NK-92 treated with Interleukin-12 subunit alpha and Interleukin-12 subunit beta, amount 100 ng/mL, for 24 hours (cell line): ENCODE data around the gene CDC42BPA.

ENCODE experiments used
- DNase-seq: peaks from one replicate; lab custom pipeline; 2025; lab: John Stamatoyannopoulos, UW

Gene CDC42BPA

DNA sequence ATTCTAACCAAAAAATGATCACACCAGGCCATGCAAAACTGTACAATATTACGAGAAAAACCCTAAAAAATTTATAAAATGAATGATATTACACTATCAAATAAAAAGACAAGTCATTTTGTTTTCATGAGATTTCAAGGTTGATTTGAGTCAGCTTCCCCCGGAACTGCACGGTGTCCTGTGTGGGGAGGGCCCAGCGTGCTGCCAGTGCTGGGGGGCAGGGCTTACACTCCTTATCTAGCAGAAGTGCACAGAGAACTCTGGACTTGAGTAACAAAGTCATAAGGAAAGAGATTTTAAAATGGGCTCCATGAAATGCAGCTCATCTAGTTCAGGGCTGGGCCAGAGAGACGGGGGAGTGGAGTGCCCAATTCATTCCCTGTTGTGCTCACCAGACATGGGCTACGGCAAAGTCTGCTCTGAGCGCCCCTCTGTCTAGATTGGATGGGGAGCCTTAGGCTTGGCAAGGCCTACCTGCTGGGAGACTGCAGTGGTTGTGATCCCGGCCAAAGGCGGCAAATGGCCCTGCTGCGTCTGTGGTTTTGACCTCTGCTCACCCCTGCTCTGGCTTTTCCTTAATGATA lies 328.1 kb downstream of the CDC42BPA start:
- DNase-seq = no peak

DNA sequence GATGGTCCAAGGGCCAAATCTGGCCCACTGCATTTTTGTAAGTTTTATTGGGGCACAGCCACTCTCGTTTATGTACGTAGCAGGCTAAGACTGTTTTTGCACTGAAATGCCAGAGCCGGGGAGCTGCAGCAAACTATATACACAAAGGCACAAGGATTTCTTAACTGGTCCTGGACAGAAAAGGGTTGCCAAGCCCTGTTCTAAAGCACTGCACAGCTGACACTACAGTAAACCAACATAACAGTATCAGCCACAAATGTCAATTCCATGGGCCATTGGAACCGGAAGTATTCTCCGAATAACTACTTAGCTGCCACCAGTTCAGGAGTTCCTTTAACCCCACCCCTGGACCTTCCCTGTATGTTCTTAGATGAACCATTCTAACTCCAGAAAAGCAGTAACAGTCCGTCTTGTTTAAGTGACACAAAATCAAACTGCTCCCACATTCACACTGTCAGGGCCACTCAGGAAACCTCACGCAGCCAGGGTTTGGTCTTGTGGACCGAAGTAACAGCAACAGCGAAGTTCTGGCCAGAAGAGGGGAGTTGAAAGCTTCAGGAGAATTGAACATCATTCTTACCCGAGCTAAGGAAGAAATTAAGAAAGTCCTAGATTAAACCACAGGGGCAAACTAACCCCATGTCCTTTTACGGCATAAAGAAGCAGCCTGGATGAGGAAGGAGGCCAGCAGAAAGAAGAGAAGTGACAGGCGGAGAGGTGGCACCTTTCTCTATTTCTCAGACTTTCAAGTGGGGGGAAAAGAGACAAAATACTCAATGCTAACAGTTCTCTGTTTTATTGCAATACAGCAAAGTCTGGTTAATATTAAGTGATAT lies 329.0 kb downstream of the CDC42BPA start:
- DNase-seq = no peak

DNA sequence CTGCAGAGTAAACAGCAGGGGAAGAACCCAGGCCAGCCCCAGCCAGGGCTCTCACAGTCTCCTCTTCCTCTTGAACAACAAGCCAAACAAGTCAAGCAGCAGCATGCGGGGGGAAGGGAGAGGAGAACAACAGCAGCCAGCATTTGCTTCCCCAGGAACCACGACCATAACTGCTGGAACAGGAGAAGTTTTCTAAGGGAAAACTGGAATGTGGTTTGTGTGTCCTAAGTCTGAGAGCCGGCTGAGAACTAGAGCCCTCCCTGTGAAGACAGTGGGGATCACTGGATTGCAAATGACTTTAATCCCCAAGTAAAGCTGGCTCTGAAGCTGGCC lies 330.0 kb downstream of the CDC42BPA start:
- DNase-seq = no peak

DNA sequence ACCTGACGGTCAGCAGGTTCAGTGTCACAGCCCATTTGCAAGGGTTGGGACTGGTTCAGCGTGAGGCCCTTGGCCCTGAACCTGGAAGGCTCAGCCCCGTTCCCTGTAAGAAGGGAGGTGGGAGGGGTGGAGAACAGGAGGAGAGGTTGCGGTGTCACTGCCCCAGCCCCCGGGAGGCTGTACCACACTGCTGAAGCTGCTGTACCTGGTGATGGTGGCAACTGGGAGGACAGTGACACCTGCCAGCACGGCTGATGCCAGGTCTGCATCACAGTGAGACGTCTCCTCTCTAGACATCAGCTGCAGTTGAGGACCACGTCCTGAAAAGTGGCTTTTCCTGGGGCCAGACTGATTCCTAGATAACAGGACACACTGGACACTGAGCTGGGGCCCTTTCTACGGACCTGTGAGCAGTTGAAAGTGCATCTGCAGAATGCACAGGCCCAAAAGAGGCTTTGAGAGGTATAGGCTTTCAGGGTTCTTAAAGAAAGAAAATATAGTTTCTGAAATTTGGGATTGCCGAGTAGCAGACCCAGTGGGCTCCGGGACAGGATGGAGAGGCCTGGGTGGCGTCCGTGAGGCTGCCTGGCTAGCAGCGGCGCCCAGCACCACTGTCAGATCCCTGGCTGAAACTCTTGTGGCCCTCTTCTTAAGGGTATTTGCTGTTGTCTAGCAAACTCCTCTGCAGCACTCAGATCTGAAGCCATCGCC lies 330.5 kb downstream of the CDC42BPA start:
- DNase-seq = no peak

DNA sequence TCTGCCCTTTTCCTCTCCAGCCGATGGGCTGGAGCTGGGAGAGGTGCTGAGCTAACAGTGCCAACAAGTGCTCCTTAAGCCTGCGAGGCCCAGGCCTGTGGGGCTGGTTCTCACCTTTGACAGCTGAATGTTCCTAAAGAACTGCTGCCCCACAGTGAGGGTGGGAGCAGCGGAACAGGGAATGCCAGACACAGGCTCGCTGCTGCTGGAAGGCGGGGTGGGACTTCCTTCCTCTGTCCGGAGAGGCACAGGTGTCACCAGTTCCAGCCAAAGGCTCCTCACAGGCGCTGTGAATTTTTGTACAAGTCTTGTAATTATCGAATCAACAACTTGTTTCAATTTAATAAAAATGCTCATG lies 331.1 kb downstream of the CDC42BPA start:
- DNase-seq = no peak

DNA sequence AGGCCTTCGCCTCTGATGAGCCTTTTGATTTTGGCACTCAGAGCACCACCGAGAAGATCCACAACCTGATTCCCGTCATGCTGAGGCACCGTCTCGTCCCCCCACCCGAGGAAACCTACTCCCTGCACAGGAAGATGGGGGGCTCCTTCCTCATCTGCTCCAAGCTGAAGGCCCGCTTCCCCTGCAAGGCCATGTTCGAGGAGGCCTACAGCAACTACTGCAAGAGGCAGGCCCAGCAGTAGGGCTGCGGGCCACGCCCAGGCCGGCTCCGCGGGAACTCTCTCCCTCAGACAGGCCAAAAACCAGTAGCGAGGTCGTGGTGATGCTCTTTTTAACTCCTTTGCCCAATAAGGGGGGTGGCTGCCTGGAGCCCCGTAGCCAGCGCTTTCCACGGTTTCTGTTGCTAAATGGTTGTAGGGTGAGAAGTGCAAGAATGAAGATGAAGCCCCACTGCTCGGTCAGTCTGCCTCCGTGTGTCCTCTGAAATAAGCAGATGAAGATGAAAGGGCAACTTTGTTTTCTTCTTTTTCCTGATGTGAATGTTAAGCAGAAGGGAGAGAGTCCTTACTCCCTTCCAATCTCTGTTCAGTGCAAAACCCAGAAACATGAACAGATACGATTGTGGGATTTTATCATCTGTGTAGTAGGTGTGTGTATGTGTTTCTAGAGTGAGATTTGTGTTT lies 331.7 kb downstream of the CDC42BPA start:
- no peak for DNase-seq

DNA sequence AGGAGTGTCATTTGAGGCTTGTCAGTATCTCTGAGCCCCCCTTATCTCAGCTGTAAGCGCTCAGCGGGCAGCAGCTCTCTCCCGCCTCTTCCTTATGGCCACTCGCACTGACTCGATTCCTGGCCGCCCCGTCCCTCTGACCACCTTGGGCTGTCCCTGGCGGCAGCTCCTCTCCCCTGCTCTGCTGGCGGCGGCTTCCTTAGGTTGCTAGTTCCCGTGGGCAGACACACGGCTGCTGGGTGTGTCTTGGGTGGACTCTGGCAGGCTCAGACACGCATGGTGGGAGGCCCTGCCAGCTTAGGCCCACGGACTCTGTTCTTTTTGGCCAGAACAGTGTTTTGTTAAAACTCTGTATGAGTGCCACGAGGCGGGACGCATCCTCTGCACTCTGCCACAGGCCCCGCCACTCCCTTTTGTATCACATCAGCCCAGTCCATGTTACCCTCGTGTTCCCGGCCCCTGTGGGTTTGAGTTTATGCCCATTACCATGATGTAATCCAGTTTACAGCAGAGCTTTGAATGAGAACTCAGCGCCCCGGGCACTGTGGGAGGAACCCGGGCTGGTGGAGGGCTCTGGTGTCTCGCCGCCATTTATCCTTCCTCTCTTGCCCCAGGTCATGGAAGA lies 332.3 kb downstream of the CDC42BPA start:
- DNase-seq = no peak

DNA sequence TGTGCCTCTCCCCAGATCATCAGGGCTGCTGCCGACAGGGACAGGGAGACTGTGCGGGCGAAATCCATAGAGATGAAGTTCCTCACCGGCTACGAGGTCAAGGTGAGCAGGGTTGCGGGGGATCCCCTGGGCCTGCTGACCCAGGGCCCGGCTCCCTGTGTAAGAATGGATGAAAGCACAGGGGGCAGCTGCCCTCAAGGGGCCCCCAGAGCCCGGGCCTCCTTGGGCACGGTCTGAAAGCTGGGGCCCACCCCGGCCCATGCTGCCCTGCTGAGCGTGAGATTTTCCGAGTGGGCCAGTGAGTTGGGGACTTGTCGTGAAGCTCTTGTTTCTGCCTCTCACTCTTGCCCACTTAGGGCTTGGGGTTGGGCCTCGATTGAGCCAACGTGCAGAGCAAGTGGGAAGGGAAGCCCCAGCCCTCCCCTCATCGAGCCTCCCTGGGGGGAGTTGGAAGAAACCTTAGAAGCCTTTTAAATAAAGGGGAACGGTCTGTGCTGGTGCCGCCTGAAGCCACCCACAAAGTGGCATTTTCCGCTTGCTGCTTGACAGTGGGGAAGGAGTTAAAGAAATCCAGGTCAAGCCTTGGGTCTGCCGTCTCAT lies 333.0 kb downstream of the CDC42BPA start:
- no peak for DNase-seq

DNA sequence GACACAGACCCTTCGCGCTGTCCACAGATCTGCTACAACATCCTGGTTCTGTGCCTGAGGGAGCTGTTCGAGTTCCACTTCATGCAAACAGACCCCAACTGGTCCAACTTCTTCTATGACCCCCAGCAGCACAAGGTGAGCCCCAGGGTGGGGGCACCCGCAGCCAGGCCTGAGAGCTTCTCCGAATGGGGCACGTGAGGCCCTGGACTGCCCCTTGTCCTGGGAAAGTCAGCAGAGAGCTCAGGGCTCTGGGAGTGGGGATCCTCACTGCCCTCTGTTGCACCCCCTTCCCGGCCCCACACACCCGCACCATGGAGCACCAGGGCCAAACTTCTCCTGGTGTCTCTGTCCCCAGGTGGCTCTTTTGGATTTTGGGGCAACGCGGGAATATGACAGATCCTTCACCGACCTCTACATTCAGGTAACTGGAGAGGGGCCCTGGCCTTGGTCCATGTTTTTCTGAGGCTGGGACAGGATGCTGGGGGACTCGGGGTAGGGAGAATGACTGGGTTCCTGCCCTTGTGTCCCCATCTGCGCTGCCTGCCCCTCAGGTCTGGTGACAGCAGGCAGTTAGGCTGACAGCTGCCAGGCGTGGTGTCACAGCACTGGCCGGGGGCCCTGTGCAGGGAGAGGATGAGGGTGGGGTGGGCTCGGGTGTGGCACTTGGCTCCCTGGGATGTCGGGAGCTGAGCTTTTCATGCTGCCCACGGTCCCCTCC lies 333.6 kb downstream of the CDC42BPA start:
- DNase-seq = no peak

DNA sequence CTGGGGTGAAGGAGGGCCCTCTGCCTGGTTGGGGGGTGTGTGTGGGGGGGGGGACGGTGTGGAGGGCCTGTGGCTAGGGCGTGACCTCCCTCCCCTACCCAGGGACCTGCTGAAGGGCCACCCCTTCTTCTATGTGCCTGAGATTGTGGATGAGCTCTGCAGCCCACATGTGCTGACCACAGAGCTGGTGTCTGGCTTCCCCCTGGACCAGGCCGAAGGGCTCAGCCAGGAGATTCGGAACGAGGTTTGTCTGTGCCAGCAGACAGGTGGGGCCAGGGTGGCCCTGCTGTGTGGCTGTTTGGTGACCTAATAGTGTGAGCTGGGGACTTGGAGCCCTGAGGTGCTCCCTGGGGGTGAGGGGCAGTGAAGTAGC lies 334.3 kb downstream of the CDC42BPA start:
- no peak for DNase-seq

DNA sequence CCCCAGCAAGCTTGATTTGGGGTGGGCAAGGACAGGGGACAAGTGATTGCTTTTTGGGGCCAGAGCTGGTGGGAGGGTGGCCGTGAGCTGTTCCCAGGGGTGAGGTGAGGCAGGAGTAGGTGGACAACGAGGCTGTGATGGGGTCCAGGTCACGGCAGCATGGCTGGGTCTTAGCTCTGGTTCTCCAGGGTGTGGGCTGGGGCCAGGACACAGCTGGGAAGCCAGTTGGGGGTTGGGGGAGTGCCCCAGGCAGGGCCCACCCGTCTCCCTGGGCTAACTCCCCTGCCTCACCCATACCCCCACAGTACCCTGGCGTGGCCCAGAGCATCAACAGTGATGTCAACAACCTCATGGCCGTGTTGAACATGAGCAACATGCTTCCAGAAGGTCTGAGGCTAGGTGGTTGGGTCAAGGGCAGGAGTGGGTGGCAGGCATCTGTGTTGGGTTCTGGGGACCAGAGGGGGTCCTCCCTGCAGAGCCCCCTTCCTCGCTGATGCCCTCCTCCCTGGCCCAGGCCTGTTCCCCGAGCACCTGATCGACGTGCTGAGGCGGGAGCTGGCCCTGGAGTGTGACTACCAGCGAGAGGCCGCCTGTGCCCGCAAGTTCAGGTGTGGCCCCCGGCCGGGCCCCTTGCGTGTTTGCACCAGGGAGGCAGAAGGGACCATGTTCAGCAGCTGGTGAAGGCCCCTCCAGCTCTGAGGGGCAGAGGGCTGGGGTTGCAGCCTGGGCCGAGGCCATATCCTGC lies 334.9 kb downstream of the CDC42BPA start:
- no peak for DNase-seq

DNA sequence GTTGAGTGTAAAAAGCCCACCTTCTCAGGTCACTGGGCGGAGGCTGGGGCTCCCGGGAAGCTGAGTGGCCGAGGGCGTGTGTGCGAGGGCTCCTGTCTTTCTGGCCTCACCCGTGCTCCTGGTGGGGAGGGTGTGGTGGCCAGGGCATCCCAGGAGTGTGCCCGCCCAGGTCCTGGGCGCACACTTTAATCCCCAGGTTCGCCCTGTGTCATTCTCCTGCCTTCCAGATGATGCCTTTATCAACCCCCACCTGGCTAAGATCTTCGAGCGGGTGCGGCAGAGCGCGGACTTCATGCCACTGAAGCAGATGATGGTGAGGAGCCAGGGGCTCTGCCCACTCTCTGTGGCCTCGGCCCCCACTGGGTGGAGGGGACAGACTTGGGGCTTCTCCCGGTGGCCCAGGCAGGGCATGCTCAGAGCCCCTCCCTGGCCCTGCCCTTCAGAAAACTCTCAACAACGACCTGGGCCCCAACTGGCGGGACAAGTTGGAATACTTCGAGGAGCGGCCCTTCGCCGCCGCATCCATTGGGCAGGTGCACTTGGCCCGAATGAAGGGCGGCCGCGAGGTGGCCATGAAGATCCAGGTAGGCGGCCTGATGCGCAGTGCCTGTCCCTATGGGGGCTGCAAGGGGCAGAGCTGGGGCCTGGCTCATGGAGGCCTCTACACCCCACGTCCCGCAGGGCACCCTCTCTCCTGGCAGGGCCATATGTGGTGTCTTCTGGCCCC lies 335.7 kb downstream of the CDC42BPA start:
- no peak for DNase-seq

DNA sequence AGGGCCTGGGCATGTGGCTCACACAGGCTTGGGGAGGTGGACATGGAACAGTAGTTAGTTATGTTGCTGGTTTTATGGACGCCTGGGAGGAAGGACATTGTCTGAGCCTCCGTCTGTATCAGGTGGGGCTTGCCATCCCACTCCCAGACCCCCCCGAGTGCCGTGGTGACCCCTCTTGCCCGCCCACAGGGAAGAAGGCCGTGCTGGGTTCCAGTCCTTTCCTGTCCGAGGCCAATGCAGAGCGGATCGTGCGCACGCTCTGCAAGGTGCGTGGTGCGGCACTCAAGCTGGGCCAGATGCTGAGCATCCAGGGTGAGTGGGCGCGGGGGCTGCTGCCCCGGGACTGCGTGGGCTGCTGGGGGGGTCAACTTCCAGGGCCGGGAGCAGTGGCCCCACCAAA lies 336.5 kb downstream of the CDC42BPA start:
- DNase-seq = no peak

DNA sequence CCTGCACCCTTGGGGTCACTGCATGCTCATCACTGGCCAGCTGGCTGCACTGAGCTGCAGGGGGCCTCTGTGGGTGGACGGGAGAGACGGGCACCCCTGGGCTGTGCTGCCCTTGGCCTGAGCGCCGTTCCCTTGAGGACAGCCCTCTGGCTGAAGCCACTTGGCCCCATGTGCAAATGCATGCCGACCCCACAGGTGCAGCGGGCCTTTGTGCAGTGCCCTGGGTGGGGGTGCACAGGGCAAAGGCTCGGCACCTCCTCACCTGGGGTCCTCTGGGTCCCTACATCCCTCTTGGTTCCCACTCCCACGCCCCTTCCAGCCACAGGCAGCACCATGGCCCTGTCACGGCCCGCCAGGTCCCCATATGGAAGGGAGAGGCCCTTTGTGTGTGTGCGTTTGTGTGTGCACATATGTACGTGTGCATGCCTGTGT lies 336.9 kb downstream of the CDC42BPA start:
- no peak for DNase-seq

DNA sequence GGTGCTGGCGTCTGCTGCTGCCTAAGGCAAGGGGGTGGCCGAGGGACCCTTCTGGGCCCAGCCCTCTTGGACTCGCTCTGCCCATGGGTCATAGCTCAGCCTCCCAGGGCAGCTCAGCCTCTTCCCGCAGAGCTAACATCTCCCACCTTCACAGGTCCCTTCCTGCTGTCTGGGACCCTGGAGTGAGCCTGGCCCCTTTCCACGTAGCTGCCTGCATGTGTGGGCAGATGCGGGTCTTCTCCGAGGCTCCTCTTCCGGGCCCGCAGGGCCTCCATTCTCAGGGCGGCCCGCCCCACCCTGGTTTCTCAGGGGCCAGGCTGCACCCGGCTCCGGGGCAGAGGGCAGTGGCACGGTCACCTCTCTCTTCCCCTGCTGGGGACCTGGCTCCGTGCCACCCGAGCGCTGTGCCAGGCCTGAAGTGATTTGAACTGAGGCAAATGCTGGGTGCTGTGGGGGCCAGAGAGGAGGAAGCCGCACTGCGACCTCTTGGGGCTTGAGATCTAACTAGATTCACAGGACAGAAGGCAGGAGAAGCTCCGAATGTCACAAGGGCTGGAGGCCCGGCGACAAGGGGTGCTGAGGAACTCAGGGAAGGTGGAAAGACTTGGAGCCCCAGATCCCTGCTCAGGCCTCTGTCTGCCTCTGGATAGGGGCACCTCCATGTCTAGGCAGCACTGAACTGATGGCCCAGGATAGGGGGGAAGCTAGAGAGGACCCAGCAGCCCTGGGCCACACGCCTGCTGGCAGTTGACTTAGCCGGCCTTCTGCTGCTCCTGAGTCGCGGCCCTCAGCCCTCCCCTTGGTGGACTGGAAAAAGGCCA lies 337.5 kb downstream of the CDC42BPA start:
- DNase-seq = no peak

DNA sequence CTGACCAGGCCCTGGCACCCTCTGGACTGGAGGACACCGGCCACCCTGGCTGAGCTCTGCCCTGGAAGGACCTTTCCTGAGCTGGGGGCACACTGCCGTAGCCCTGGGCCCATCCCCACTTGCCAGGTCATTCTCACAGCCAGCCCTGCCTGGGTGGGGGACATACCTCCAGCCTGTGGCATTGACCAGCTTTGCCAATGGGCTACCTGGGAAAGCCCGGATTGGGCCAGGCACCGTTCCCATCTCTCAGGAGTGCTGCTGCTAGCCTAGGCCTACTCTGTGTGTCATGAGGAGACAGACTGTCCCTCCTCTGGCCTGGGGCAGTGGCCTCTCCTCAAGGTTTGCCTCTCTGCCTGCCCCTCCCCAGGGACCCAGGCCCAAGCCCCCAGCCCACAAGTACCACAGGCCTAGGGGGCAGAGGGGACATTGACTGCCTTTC lies 338.2 kb downstream of the CDC42BPA start:
- no peak for DNase-seq

DNA sequence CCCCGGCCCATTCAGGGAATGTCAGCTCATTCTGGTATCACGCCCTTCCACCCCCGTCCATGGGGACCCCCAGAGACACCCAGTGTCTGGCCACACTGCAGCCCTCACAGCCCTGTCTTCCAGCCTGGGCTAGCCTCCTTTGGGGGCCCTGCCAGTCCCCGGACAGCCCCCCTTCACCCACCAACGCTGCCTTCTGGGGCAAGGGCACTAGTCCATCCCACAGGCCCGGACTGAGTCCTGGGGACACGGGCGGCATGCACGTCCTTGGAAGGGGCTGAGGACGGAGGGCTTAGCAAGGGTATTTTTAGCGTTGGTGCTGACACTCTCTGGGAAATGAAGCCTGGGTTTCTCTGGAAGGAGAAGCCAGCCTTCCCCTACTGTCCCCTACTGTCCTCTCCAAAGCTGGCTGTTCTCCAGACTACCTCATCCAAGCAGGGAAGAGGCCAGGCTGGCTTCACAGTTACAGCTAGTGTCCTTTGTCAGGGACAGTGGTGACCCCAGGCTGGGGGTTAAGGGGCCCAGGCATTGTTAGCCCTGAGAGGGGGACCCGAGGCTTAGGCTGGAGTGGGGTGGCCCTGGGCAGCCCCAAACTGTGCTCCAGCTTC lies 338.7 kb downstream of the CDC42BPA start:
- DNase-seq = no peak

DNA sequence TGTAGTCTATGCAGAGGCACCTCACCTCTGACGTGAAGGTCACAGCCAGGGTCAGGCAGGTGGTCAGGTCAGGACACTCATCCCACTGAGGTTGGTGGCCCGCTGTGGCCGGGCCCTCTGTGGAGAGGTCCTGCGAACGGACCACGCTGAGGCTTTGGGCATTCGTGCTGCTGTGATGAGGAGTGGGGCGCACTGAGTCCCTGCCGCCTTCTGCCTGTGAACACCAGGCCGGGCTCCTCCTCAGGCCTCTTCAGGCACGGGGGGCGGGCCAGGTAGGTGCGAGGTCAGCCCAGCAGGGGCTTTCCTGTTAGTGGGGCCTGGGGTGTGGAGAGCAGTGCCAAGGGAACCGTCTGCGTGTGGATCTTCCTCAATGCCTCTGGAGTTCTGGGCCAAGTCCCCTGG lies 339.2 kb downstream of the CDC42BPA start:
- DNase-seq = no peak
